GM21367 (cell line): ENCODE data around the gene ZNF431.
"Not testable (repeated sequence)": the region's sequence is repeated elsewhere in the genome, so short reads cannot be mapped to it uniquely, and the experiment has no call there.

Experiments used
- ATAC-seq: cut with Tn5 transposase; IDR thresholded peaks from one replicate; pipeline ENCODE4 v1.9.1; 2021; ENCODE audit not compliant: unreplicated experiment

Gene ZNF431

GRCh38 chr19:21143854-21144253 lies 2.0 kb downstream of the ZNF431 start:
- no peak for ATAC-seq

DNA sequence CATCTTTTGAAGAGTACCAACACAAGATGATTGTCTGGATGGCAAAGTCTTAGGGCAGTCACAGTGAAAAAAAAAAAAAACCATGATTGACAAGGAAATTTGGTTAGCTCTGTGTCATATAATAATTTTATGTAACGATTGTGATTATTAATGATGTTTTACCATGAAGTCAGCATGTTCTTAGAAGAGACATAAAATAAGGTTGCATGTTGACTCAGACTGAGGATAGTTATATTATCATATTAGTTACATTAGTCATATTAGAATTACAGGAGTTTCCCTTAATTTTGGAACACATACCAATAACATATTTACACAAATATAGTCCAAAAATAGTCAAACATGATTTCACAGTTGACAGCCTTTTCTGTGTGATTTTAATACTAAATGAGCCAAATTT lies 5.7 kb downstream of the ZNF431 start:
- ATAC-seq = no peak

DNA sequence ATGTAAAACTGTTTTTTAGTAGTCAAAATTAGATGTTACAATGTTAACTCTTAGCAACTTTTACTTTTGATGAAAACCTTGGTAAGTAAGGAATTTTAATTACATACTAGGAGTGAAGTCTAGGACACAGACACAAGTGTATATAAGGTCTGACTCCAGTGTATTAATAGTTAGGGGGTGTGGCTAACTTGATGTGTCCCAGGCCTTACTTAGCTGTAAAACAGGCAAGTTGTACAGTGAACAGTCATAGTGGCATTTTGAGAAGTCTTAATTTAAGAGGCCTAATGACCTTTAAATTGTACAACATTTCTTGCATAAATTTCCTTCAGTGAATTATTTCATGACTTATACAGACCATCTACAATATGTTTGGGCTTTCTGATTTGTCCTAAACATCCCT lies 6.8 kb downstream of the ZNF431 start:
- ATAC-seq = no peak

GRCh38 chr19:21149877-21150276 lies 8.0 kb downstream of the ZNF431 start:
- no peak for ATAC-seq

GRCh38 chr19:21151460-21151859 lies 9.6 kb downstream of the ZNF431 start:
- ATAC-seq = no peak

- ATAC-seq = no peak
Observed at GRCh38 chr19:21158523-21159135, 16.8 kb downstream of the ZNF431 start.

DNA sequence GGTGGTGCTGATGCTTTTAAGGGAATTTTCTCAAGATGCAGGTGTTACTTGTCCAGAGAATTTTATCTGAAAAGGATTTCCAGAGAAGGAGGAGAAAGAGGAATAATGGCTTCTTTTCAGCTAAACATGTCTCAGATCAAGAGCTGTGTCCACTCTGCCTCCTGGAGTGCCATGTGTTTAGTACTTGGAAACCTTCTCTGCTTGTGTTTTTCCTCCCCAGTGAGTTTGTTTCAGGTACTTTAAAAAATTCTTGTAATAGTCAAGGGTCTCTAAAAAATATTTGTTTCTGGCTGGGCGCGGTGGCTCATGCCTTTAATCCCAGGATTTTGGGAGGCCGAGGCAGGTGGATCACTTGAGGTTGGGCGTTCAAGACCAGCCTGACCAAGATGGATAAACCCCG lies 22.7 kb downstream of the ZNF431 start:
- ATAC-seq = no peak

GRCh38 chr19:21166436-21166835 lies 24.6 kb downstream of the ZNF431 start:
- no peak for ATAC-seq

DNA sequence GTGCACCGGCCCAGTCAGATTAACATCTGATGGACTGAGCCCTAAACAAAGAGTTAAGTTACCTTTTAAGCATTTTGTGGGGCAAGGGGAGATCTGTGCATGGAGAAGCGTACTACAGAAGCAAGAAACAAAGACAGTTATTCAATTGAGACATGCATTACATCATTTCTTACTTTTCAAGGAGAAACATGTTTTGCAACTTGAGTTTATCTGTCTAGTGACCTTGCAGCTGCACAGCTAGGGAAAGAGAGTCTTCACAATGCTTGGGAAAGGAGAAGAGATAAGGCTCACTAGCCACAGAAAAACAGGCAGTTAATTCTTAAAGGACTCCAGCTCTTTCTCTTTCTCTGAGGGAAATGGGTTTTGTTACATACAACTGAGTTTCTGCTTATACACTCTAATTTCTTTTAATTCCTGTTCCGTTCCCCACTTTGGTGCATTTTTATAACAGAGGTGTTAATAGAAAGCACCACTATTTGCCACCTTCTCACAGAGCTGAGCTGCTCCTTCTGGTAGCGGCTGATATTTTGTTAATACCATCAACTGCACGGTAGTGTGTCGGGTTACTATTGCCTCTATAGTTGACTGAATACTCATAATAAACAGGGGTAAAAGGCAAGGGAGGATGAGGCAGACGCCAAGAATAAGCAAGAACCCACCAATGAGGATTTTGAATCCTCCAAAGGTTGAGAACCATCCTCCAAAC lies 55.9 kb downstream of the ZNF431 start:
- ATAC-seq = no peak

DNA sequence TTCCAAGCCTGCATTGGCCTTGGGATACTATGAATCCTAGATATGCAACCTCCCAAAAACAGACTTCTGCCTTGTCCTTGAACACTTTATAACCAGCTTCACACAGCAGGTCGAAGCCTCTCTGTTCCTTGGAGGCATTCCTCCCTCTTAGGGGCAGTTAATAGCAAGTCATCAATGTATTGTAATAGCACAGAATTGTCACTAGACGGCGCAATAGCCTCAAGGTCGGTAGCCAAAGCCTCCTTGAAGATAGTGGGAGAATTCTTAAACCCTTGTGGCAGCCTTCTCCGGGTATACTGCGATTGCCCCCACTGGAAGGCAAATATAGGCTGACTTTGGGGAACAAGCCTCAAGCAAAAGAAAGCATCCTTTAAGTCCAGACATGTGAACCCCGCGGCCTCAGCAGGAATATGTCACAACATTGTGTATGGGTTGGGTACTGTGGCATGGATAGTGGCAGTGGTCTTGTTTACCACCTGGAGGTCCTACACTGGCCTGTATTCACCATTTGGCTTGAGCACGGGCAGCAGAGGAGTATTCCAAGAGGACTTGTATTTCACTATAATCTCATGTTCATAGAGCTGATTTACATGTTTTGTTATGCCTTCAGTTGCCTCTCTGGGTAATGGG lies 61.1 kb downstream of the ZNF431 start:
- ATAC-seq = no peak

- ATAC-seq = no peak
Observed at GRCh38 chr19:21210037-21210621, 68.3 kb downstream of the ZNF431 start.

DNA sequence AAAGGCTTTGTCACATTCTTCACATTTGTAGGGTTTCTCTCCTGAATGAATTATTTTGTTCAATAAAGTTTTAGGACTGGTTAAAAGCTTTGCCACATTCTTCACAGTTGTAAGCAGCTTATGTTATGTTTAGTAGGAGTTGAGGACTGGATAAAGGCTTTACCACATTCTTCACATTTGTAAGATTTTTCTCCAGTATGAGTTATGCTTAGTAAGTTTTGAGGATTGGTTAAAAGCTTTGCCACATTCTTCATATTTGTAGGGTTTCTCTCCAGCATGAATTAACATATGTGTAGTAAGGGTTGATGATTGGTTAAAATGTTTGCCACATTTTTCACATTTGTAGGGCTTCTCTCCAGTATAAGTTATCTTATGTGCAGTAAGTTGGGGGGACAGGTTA lies 79.9 kb downstream of the ZNF431 start:
- no peak for ATAC-seq

DNA sequence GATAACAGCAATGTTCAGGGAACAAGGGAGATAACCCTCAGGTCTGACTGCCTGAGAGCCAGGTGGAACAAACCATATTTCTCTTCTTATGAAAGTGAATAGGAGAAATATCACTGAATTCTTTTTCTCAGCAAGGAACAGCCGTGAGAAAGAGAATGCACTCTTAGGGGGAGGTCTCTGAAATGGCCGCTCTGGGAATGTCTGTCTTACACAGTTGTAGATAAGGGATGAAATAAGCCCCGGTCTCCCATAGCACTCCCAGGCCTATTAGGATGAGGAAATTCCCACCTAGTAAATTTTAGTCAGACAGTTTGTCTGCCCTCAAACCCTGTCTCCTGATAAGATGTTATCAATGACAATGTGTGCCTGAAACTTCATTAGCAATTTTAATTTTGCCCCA lies 88.1 kb downstream of the ZNF431 start:
- not testable (repeated sequence) for ATAC-seq

- no peak for ATAC-seq
Observed at GRCh38 chr19:21233691-21234090, 91.9 kb downstream of the ZNF431 start.

- not testable (repeated sequence) for ATAC-seq
Observed at GRCh38 chr19:21236751-21237150, 94.9 kb downstream of the ZNF431 start.

GRCh38 chr19:21238670-21239069 lies 96.8 kb downstream of the ZNF431 start:
- ATAC-seq = no peak
